GM18507 (cell line): ENCODE measurements around the gene SLC26A11.
"Not testable (repeated sequence)": the region's sequence is repeated elsewhere in the genome, so short reads cannot be mapped to it uniquely, and the experiment has no call there.

ENCODE experiments used
- DNase-seq: peaks from one replicate; pipeline ENCODE4 v3.0.0; 2011; ENCODE audit warnings: low read depth; ENCODE audit not compliant: insufficient read length; ENCODE audit errors: extremely low spot score
- FAIRE-seq: peaks from 2 replicates; lab custom pipeline; 2011; peaks lifted over from hg19 to GRCh38; lab: Jason Lieb, UNC

The SLC26A11 gene

DNA sequence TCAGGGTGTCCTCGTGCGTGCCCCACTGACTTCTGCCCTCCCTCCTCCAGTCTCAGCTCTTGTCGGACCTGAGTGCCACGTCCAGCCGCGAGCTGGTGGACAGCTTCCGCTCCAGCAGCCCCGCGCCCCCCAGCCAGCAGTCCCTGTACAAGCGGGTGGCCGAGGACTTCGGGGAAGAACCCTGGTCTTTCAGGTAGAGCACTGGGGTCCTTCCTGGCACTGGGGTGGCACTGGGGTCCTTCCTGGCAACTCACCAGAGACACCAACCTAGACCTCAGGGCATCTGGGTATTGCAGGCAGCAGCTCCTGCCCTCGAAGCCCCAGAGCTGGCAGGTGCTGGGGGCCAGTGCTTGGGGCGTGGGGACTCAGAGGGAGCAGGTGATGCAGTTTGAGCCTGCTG is 25.1 kb upstream of the SLC26A11 start:
- DNase-seq (no peak), FAIRE-seq (no peak)

GRCh38 chr17:80195671-80196529 is 24.3 kb upstream of the SLC26A11 start:
- peak; percentile 38 for DNase-seq
- FAIRE-seq: peak; percentile 41

DNA sequence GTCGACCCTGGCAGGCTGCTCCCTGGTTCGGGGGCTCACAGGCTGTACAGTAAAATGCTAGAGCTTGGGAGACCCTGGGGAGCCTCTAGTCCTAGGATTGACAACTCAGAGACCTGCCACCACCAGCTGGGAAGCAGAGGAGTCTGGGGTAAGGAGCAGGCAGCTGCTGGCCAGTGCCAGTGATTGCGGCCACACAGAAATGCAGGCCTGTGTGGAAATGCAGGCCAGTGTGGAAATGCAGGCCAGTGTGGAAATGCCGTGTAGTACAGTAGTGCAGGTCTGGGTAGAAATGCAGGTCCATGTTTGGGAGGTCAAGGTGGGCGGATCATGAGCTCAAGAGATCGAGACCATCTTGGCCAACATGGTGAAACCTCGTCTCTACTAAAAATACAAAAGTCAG is 23.6 kb upstream of the SLC26A11 start:
- DNase-seq (no peak), FAIRE-seq (no peak)

DNA sequence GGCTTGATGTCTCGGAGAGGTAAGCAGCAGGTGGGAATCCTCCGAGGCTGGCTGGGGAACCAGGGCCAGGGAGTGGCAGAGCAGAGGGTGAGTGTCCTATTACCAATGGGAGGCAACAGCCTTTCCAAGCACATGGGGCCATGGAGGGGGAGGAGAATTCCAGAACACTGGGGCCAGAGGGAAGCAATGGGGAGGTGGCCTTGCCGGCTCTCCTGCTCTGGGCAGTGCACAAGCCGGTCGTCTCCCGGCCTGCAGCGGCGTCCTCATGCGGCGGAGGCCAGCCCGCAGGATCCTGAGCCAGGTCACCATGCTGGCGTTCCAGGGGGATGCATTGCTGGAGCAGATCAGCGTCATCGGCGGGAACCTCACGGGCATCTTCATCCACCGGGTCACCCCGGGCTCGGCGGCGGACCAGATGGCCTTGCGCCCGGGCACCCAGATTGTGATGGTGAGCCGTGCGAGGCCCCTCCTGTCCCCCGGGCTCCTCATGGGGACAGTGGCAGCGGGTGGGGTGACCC is 22.0 kb upstream of the SLC26A11 start:
- FAIRE-seq: no peak

DNA sequence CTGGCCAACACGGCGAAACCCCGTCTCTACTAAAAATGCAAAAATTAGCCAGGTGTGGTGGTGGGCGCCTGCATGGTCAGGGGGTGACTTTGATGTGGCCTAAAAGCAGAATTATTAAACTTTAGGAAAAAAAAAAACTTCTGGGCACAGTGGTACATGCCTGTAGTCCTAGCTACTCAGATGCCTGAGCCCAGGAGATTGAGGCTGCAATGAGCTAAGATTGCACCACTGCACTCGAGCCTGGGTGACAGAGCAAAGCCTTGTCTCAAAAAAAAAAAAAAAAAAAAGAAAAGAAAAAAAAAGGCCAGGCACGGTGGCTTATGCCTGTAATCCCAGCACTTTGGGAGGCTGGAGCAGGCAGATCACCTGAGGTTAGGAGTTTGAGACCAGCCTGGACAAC is 20.9 kb upstream of the SLC26A11 start:
- FAIRE-seq, DNase-seq: not testable (repeated sequence)

More for the DNA sequence above, 22.0 kb upstream of the SLC26A11 start:
- DNase-seq: no peak

DNA sequence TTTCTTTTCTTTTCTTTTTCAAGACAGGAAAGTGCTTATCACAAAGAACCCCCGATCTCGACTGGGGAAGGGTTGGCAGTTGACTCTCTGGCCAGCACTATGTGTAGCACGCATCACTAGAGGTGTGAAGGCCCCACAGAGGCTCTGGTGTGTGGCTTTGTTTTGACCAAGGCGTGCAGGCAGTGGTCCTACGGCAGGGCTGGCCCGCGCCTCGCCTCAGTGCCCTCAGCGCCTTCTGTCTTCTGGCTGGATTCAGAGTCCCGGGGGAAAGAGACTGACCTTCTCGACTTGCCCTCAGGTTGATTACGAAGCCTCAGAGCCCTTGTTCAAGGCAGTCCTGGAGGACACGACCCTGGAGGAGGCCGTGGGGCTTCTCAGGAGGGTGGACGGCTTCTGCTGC is 18.8 kb upstream of the SLC26A11 start:
- no peak for DNase-seq
- FAIRE-seq: no peak

- FAIRE-seq (no peak), DNase-seq (no peak)
Observed at GRCh38 chr17:80202197-80202596, 18.0 kb upstream of the SLC26A11 start.

GRCh38 chr17:80203471-80203963 is 16.7 kb upstream of the SLC26A11 start:
- FAIRE-seq (no peak), DNase-seq (no peak)

DNA sequence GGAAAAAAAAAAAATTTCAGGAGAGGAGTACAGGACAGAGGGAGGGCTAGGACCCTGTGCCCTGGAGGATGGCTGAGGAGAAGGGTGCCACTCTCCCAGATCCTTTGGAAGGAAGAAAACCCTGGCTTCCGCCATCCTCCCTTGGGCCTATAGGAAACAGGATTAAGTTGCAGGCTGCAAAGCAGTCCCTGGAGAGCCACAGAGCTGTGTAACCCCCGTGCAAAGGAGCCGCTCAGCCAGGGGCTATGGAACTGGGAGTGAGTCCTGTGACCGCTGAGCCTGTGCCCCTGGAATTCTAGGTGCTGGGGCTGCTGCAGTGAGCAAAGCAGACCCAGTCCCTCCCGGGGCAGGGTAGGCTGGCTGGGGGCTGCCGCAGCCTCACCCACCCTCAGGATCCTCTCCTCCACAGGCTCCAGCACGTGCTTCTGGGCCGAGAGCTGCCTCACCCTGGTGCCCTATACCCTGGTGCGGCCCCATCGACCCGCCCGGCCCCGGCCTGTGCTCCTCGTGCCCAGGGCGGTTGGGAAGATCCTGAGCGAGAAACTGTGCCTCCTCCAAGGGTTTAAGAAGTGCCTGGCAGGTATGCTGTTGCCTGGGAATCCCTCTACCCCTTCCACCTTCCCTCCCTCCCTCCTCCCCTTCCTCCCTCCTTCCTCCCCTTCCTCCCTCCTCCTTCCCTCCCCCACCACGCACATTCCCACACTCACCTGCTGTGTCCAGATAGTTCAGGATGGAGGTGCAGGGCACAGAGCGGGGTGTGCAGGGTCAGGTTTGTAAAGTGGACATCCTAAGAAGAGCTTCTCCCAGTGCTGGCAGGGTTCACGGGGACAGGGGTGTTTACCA is 15.4 kb upstream of the SLC26A11 start:
- DNase-seq: no peak
- FAIRE-seq: no peak

- DNase-seq: no peak
- no peak for FAIRE-seq
Observed at GRCh38 chr17:80205811-80206210, 14.4 kb upstream of the SLC26A11 start.

DNA sequence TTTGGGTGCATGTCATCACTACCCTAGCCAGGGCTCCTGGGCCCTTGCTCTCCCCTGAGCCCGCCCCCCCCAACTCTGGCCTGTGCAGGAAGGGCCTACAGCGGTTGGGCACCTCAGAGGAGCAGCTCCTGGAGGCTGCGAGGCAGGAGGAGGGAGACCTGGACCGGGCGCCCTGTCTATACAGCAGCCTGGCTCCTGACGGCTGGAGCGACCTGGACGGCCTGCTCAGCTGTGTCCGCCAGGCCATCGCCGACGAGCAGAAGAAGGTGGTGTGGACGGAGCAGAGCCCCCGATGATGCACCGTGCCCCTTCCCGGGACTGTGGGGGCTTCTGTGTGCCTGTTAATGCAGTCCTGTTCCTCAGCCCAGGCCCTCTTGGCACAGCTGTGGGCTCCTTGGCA is 12.2 kb upstream of the SLC26A11 start:
- no peak for FAIRE-seq

GRCh38 chr17:80209765-80210164 is 10.5 kb upstream of the SLC26A11 start:
- DNase-seq (no peak), FAIRE-seq (no peak)

More for the DNA sequence above, 12.2 kb upstream of the SLC26A11 start:
- DNase-seq: no peak

GRCh38 chr17:80210348-80211108 is 9.7 kb upstream of the SLC26A11 start:
- no peak for FAIRE-seq
- DNase-seq: no peak

GRCh38 chr17:80212109-80212508 is 8.1 kb upstream of the SLC26A11 start:
- no peak for FAIRE-seq

GRCh38 chr17:80212511-80212910 is 7.7 kb upstream of the SLC26A11 start:
- FAIRE-seq (no peak), DNase-seq (no peak)

More at GRCh38 chr17:80212109-80212508, 8.1 kb upstream of the SLC26A11 start:
- no peak for DNase-seq

GRCh38 chr17:80212962-80213642 is 7.1 kb upstream of the SLC26A11 start:
- FAIRE-seq (no peak), DNase-seq (no peak)

GRCh38 chr17:80213643-80213975 is 6.6 kb upstream of the SLC26A11 start:
- no peak for FAIRE-seq
- DNase-seq: no peak

GRCh38 chr17:80214012-80214877 is 6.0 kb upstream of the SLC26A11 start:
- no peak for FAIRE-seq
- DNase-seq: no peak
